Measurements from ENCODE around the gene SLC8A1.

DNA sequence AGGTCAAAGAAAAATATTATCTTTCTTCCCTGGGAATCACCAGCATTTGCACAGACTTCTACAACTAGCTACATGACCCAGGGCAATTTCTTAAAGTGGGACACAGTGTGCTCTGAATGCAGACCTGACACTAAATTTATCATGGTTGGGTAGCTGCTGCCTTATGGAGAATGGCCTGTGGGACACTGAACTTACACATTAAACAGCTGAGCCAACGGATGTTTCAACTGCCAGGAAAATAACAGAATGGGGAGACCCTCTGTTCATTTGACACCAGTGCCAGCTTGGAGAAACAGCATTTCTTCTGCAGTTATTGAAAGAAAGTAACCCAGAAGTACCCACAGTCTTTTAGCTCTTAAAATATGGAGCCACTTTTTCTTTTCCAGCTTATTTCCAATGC, 54.1 kb downstream of the SLC8A1 start:
- TF ChIP-seq, protein P1, sequence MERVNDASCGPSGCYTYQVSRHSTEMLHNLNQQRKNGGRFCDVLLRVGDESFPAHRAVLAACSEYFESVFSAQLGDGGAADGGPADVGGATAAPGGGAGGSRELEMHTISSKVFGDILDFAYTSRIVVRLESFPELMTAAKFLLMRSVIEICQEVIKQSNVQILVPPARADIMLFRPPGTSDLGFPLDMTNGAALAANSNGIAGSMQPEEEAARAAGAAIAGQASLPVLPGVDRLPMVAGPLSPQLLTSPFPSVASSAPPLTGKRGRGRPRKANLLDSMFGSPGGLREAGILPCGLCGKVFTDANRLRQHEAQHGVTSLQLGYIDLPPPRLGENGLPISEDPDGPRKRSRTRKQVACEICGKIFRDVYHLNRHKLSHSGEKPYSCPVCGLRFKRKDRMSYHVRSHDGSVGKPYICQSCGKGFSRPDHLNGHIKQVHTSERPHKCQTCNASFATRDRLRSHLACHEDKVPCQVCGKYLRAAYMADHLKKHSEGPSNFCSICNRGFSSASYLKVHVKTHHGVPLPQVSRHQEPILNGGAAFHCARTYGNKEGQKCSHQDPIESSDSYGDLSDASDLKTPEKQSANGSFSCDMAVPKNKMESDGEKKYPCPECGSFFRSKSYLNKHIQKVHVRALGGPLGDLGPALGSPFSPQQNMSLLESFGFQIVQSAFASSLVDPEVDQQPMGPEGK (CRISPR knock-in tag; IDR thresholded peaks at IDR 0.05; ENCODE audit: borderline replicate concordance) = no peak
- no peak for TF ChIP-seq TOX (CRISPR knock-in tag; IDR thresholded peaks at IDR 0.05; ENCODE audit: borderline replicate concordance)
- TF ChIP-seq, protein P2, sequence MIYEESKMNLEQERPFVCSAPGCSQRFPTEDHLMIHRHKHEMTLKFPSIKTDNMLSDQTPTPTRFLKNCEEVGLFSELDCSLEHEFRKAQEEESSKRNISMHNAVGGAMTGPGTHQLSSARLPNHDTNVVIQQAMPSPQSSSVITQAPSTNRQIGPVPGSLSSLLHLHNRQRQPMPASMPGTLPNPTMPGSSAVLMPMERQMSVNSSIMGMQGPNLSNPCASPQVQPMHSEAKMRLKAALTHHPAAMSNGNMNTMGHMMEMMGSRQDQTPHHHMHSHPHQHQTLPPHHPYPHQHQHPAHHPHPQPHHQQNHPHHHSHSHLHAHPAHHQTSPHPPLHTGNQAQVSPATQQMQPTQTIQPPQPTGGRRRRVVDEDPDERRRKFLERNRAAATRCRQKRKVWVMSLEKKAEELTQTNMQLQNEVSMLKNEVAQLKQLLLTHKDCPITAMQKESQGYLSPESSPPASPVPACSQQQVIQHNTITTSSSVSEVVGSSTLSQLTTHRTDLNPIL (CRISPR knock-in tag; IDR thresholded peaks at IDR 0.05; ENCODE audit: low read depth) = no peak
- no peak for TF ChIP-seq ZNF70 (CRISPR knock-in tag; IDR thresholded peaks at IDR 0.05)
- no peak for TF ChIP-seq ZFP3 (CRISPR knock-in tag; IDR thresholded peaks at IDR 0.05)

All from SK-N-SH treated with all-trans-retinoic acid at 6 μM for 48 hours (cell line).